HUES6 (cell line): ENCODE data around the gene GDF7.
"Not testable (repeated sequence)": the region's sequence is repeated elsewhere in the genome, so short reads cannot be mapped to it uniquely, and the experiment has no call there.

Experiments used
- H3K27ac ChIP-seq: 2 replicates; pipeline ENCODE4 v1.7.0; 2013; ENCODE audit warnings: low read depth, mild to moderate bottlenecking, low read length, inconsistent platforms
- H3K27me3 ChIP-seq: 2 replicates; pipeline ENCODE4 v1.6.1; 2013; ENCODE audit warnings: low read length; ENCODE audit not compliant: control insufficient read depth, insufficient read depth
- H3K36me3 ChIP-seq: 2 replicates; pipeline ENCODE4 v1.6.1; 2013; ENCODE audit warnings: low read length; ENCODE audit not compliant: control insufficient read depth, insufficient read depth
- H3K4me1 ChIP-seq: 2 replicates; pipeline ENCODE4 v1.6.1; 2013; ENCODE audit warnings: low read length; ENCODE audit not compliant: control insufficient read depth, insufficient read depth
- H3K4me3 ChIP-seq: 2 replicates; pipeline ENCODE4 v1.5.1; 2013; ENCODE audit warnings: low read depth, low read length
- H3K9ac ChIP-seq: one replicate; pipeline ENCODE4 v1.6.1; 2013; ENCODE audit warnings: mild to moderate bottlenecking, low read length
- H3K9me3 ChIP-seq: 2 replicates; pipeline ENCODE4 v1.6.1; 2013; ENCODE audit warnings: low read depth, low read length; ENCODE audit not compliant: control insufficient read depth, insufficient read depth

The GDF7 gene

DNA sequence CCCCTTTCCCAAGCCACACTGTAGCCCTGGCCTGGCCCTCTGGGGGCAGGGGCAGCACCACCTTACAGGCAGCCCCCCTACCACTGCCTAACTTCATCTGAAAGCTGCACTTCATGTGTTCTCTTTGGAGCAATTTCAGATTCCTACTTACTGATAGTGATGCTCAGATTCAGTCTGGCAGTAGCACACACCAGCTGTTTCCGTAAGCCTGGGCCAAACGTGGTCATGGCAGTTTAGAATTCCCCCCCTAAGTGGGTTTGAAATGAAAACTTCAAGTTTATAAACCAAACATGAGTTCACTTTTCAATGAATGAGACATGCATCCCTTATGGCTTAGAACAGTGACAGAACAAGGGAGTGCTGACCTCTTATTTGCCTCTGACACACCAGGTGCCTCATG, 29.4 kb downstream of the GDF7 start:
- Histone ChIP-seq H3K9ac (no peak overlapping the region), H3K36me3 (peaks cover 6% of the 10 kb centered on the region; the same call in 1 of the 2 replicates), H3K4me1 (no peaks in the 10 kb centered on the region), H3K9me3 (no peaks in the 10 kb centered on the region), H3K4me3 (no peak overlapping the region), H3K27me3 (no peaks in the 10 kb centered on the region), H3K27ac (no peak overlapping the region)

DNA sequence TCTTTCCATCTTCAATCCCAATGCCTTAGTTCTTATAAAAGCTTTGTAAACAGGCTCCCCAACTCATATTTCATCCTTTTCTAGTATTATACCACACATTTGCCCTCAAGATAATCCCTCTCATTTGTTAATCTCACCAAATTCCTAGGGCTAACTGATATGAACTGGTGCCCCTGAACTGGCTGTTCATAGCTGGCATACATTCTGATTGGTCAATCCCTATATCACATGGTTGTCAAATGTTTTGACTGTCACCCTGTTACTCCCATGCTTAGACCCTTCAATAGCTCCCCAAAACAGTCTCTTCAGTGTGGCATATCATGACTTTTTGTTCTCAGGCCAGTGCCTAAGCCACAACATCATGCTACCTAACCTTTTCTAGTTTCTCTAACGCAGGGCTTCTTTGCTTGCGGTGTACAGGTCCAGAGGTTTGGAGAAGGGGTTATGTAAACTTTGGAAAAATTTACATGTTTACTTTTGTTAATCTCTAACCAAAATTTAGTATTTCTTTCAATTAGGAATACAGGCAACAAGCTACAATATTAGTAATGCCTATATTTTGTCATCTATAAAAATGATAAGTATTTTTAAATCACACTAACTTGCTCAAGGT, 30.5 kb downstream of the GDF7 start:
- H3K9me3 ChIP-seq = no peaks in the 10 kb centered on the region
- no peak overlapping the region for H3K27ac ChIP-seq
- no peak overlapping the region for H3K4me3 ChIP-seq
- peaks cover 6% of the 10 kb centered on the region; the same call in 1 of the 2 replicates for H3K36me3 ChIP-seq
- no peak overlapping the region for H3K9ac ChIP-seq
- no peaks in the 10 kb centered on the region for H3K4me1 ChIP-seq
- no peaks in the 10 kb centered on the region for H3K27me3 ChIP-seq

DNA sequence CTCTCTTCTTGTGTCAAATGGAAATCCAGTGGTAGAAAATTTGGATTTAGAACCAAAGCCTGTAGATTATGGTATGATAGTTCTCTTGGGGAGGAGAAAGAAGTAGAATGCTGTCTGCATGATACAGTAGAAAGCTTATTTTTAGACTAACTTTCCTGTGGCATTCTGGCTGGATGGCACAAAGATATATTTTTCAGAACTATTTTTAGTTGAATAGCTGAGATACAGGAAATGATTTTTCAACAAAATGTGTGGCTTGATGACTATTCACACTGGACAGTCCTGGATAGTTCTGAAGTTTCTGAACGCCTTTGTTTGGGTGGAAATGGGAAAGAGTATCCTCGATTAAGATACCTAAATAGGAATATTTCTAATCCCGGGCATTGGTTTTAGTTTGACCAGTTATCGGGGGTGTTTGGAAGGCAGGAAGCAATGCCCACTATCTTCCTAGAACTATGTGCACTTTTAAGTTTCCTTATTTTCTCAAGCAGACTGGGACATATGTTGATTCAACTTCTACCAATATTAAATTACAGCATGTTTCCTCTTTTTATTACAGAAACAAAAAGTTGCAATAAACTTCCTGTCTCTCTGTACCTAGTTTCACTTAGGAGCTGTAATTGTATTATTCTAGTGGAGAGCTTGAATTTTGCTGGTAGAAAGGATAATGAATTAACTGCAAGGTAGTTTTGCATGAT, 32.1 kb downstream of the GDF7 start:
- Histone ChIP-seq H3K36me3 (peaks cover 6% of the 10 kb centered on the region; the same call in 1 of the 2 replicates), H3K9me3 (no peaks in the 10 kb centered on the region), H3K4me1 (no peaks in the 10 kb centered on the region), H3K27ac (no peak overlapping the region), H3K4me3 (no peak overlapping the region), H3K9ac (no peak overlapping the region), H3K27me3 (no peaks in the 10 kb centered on the region)

DNA sequence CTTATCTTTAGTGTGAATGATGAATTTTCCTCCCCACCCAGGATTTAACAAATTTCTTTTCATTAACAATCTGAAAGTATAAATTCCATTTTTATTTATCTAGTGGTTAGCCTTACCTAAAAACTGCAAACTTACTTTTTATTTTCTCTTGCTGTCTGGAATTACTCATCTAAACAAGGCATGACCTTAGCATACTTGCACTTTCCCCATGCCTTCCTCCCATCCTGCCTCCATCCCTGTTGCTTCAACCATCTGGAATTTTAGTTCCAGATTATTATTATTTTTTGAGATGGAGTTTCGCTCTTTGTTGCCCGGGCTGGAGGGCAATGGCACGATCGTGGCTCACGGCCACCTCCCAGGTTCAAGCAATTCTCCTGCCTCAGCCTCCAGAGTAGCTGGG, 35.6 kb downstream of the GDF7 start:
- H3K9ac ChIP-seq = no peak overlapping the region
- no peaks in the 10 kb centered on the region for H3K4me1 ChIP-seq
- no peaks in the 10 kb centered on the region for H3K27me3 ChIP-seq

DNA sequence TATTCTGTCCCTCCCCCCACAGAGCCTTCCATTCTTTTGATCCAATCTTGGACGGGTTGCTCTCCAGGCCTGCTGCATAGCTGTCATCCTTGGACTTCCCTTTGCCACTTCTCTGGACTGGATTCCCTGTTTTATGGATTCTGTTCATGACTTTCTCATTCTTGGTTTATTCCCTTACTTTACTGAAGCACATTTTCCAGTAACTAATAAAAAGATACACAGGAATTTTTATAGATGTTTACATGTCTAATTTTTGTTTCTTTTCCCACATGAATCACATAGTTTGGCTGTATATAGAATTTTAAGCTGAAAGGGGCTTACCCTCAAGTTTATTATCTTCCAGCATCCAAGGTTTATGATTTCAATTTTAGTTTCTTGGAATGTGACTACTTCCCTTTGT, 37.9 kb downstream of the GDF7 start:
- no peaks in the 10 kb centered on the region for H3K9me3 ChIP-seq
- no peak overlapping the region for H3K27ac ChIP-seq
- H3K4me3 ChIP-seq = no peak overlapping the region
- peaks cover 3% of the 10 kb centered on the region; the same call in 1 of the 2 replicates for H3K36me3 ChIP-seq
- H3K9ac ChIP-seq = no peak overlapping the region
- no peaks in the 10 kb centered on the region for H3K27me3 ChIP-seq
- no peaks in the 10 kb centered on the region for H3K4me1 ChIP-seq

More for the DNA sequence above, 35.6 kb downstream of the GDF7 start:
- H3K36me3 ChIP-seq = peaks cover 6% of the 10 kb centered on the region; the same call in 1 of the 2 replicates
- H3K9me3 ChIP-seq = no peaks in the 10 kb centered on the region
- H3K4me3 ChIP-seq = no peak overlapping the region
- H3K27ac ChIP-seq = no peak overlapping the region

DNA sequence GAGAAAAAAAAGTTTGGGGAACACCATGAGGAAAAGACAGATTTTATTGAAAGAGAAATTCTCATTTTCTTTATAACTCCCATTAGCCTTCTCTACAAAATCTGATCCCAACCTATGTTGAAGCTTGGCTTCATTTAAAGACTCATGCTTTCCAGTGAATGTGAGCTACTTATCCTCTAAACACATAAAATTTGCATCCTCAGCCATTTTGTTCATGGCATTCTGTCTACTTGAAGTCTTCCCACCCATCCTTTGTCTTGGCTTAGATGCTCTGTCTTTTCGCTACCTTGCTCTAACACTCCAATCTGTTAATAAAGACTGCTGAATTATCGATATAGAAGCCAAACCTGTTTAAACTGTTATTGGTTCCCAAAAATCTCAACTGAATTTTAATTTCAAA, 39.3 kb downstream of the GDF7 start:
- no peak overlapping the region for H3K4me3 ChIP-seq
- no peaks in the 10 kb centered on the region for H3K9me3 ChIP-seq
- H3K4me1 ChIP-seq = no peaks in the 10 kb centered on the region
- no peak overlapping the region for H3K9ac ChIP-seq
- no peaks in the 10 kb centered on the region for H3K36me3 ChIP-seq
- no peak overlapping the region for H3K27ac ChIP-seq
- H3K27me3 ChIP-seq = no peaks in the 10 kb centered on the region

DNA sequence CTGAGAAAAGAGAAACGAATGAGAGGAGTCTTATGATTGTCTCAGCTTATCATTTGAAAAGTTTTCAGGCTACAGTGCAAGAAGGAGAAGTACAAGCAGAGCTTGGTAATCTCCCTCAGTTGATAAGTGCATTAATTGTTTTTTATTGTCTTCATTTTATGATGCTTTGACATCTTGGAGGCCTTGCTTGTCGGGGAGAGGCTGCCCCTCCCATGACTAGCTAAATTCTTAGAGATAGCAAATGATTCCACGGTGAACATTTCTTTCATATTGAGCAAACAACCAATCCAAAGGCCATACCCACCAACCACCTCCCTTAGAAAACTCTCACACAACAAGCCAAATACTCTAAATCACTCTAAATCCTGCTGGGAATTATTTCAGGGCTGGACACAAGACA, 39.8 kb downstream of the GDF7 start:
- H3K4me1 ChIP-seq = no peaks in the 10 kb centered on the region
- no peak overlapping the region for H3K9ac ChIP-seq
- H3K27me3 ChIP-seq = no peaks in the 10 kb centered on the region
- H3K27ac ChIP-seq = no peak overlapping the region
- H3K4me3 ChIP-seq = no peak overlapping the region
- no peaks in the 10 kb centered on the region for H3K36me3 ChIP-seq
- H3K9me3 ChIP-seq = no peaks in the 10 kb centered on the region

DNA sequence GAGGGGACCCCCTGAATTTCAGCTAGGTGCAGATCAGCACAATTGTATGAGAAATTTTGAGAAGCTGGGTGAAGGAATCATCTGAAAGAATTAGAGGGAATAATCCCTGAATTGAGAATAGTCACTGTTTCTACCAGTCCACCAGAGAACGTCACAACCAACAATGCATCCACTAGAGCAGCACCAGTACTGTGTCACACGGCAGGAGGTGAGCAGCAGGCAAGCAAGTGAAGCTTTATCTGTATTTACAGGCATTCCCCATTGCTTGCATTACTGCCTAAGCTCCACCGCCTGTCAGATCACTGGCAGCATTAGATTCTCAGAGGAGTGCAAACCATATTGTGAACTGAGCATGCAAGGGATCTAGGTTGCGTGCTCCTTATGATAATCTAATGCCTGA, 40.7 kb downstream of the GDF7 start:
- Histone ChIP-seq H3K36me3 (no peaks in the 10 kb centered on the region), H3K9me3 (no peaks in the 10 kb centered on the region), H3K9ac (no peak overlapping the region), H3K27me3 (no peaks in the 10 kb centered on the region), H3K4me1 (no peaks in the 10 kb centered on the region), H3K27ac (no peak overlapping the region), H3K4me3 (no peak overlapping the region)

DNA sequence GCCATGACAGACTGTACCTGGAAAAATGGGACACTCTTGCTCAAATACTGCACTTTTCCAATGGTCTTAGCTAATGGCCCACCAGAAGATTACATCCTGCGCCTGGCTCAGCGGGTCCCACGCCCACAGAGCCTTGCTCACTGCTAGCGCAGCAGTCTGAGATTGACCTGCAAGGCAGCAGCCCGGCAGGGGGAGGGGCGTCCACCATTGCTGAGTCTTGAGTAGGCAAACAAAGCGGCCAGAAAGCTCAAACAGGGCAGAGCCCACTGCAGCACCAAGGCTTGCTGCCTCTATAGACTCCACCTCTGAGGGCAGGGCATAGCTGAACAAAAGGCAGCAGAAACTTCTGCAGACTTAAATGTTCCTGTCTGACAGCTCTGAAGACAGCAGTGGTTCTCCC, 44.7 kb downstream of the GDF7 start:
- H3K9ac ChIP-seq, H3K36me3 ChIP-seq, H3K4me1 ChIP-seq, H3K9me3 ChIP-seq, H3K27me3 ChIP-seq, H3K27ac ChIP-seq, H3K4me3 ChIP-seq: not testable (repeated sequence)

DNA sequence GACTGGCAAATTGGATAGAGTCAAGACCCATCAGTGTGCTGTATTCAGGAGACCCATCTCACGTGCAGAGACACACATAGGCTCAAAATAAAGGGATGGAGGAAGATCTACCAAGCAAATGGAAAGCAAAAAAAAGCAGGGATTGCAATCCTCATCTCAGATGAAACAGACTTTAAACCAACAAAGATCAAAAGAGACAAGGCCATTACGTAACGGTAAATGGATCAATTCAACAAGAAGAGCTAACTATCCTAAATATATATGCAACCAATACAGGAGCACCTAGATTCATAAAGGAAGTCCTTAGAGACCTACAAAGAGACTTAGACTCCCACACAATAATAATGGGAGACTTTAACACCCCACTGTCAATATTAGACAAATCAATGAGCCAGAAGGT, 46.6 kb downstream of the GDF7 start:
- not testable (repeated sequence) for H3K27ac ChIP-seq, H3K9me3 ChIP-seq, H3K36me3 ChIP-seq, H3K4me3 ChIP-seq, H3K4me1 ChIP-seq, H3K27me3 ChIP-seq, H3K9ac ChIP-seq

DNA sequence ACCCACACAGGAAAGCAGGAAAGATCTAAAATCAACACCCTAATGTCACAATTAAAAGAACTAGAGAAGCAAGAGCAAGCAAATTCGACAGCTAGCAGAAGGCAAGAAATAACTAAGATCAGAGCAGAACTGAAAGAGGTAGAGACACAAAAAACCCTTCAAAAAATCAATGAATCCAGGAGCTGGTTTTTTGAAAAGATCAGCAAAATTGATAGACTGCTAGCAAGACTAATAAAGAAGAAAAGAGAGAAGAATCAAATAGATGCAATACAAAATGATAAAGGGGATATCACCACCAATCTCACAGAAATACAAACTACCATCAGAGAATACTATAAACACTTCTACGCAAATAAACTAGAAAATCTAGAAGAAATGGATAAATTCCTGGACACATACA, 47.5 kb downstream of the GDF7 start:
- H3K4me3 ChIP-seq, H3K27me3 ChIP-seq, H3K9ac ChIP-seq, H3K4me1 ChIP-seq, H3K9me3 ChIP-seq, H3K36me3 ChIP-seq, H3K27ac ChIP-seq: not testable (repeated sequence)
